ENCODE data around the gene NECTIN1.

DNA sequence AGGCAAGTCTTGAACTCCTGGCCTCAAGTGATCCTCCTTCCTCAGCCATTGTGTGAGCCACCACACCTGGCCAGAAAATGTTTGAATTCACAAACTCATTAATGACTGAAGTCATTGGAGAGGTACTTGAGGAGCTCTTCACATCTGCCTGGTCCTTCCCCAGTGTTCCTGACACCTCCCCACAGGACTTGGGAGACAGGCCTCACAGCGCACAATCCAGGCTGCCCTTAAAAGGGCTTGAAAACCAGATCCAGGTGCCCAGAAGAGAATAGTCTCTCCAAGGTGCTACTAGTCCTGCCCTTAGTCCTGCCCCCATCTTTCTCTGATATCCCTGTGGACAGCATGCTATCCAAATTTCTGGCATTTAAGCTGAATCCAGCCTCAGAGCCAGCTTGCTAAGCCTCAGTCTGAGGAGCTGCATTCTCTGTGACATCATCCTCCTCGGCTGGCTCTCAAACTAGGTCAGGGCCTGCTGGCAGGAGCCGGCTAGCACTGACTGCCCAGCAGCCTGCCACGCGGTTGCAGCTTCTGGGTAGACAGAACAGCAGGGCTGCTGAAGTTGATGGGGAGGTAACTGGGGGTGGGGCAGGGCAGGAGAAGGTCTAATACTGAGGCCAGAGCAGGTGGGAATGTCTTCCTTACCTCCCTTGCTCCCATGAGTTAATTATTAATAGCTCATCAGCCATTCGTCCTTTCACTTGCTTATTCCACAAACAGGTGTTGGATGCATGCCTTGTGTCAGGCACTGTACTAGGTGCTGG is 35.3 kb upstream of the NECTIN1 start:
- TF ChIP-seq, protein P1, sequence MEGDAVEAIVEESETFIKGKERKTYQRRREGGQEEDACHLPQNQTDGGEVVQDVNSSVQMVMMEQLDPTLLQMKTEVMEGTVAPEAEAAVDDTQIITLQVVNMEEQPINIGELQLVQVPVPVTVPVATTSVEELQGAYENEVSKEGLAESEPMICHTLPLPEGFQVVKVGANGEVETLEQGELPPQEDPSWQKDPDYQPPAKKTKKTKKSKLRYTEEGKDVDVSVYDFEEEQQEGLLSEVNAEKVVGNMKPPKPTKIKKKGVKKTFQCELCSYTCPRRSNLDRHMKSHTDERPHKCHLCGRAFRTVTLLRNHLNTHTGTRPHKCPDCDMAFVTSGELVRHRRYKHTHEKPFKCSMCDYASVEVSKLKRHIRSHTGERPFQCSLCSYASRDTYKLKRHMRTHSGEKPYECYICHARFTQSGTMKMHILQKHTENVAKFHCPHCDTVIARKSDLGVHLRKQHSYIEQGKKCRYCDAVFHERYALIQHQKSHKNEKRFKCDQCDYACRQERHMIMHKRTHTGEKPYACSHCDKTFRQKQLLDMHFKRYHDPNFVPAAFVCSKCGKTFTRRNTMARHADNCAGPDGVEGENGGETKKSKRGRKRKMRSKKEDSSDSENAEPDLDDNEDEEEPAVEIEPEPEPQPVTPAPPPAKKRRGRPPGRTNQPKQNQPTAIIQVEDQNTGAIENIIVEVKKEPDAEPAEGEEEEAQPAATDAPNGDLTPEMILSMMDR (IDR thresholded peaks at IDR 0.05; ENCODE audit: extremely low read depth in 1 of 2, insufficient read depth in 1 of 2, low read depth in 1 of 2, low read length in 2 of 2) = no peak
- TF ChIP-seq POLR2A (IDR thresholded peaks at IDR 0.05; ENCODE audit: low read depth, low read length) (no peak), POLR2AphosphoS5 (IDR thresholded peaks at IDR 0.05; ENCODE audit: insufficient read depth, low read depth, low read length) (no peak), EZH2 (IDR thresholded peaks at IDR 0.05; ENCODE audit: borderline replicate concordance, low read depth, low read length, severe bottlenecking) (no peak), JUN (IDR thresholded peaks at IDR 0.05; ENCODE audit: borderline replicate concordance, insufficient read depth, insufficient read length, low read depth) (no peak), MYC (IDR thresholded peaks at IDR 0.05; ENCODE audit: low read depth, low read length) (no peak)

All from endothelial cell of umbilical vein (primary cell).